Posterior cingulate gyrus (tissue), 11 donors: ENCODE results near the gene LRATD1.
"Not testable (repeated sequence)": the region's sequence is repeated elsewhere in the genome, so short reads cannot be mapped to it uniquely, and the experiment has no call there.

Experiments
- DNase-seq, 10 donors: peaks; one replicate each; pipeline versions ENCODE4 v3.0.0 to v3.0.0-alpha.2; 2020 to 2021; ENCODE audit warnings: mixed read lengths in 3 of 10
- intact Hi-C: fragments of 100-400 bp; cut with DNase I; formaldehyde crosslinking; loops from one replicate; pipeline ENCODE4 v1.15.1; 2023

LRATD1 gene, protein sequence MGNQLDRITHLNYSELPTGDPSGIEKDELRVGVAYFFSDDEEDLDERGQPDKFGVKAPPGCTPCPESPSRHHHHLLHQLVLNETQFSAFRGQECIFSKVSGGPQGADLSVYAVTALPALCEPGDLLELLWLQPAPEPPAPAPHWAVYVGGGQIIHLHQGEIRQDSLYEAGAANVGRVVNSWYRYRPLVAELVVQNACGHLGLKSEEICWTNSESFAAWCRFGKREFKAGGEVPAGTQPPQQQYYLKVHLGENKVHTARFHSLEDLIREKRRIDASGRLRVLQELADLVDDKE

DNA sequence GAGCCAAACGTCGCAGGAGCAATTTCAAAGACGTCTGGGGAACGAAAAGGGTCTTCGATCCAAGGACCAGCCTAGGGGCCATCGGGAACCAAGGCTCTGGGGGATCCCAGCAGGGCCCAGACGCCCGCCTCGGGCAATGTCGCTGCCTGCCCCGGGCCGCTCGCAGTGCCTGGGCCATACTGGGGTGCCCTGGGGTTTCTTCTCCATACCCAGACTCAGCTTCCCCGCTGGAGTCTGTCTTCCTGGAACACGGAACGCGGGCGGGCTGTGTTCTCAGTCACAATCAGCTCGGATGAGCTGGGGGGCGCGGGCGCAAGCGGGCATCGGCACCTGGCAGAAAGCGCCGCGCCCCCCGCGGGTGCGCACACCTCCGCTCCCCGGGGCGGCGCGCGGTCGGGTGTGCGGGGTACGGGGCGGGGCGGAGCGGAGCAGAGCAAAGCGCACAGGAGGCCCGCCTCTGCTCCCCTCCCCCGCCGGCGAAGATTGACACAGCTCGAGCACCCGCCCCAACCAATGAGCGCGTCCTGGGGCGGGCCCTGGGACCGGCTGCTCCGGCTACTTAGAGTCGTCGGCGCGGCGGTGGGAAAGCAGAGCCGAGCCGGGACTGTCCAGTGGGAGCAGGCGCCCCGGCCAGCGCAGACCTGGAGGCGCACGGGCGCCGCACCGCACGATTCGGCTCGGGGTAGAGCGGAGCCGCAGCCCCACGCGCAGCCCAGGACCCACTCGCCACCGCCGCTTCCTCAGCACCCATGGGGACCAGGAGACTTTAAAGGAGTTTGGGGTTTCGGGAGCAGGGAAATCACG is at the start of gene LRATD1:
Gene LRATD1, plus strand, starts transcription at position 585 of the 804 bp plus-strand sequence. CDS start 1,263 bp downstream, outside the sequence.
- peak; percentile 74 to 98 (median 90) for DNase-seq
- intact Hi-C loops, result loop anchor here (10.0 kb wide), 1 partner anchor 532 kb away; no protein-coding TSS in a partner anchor

DNA sequence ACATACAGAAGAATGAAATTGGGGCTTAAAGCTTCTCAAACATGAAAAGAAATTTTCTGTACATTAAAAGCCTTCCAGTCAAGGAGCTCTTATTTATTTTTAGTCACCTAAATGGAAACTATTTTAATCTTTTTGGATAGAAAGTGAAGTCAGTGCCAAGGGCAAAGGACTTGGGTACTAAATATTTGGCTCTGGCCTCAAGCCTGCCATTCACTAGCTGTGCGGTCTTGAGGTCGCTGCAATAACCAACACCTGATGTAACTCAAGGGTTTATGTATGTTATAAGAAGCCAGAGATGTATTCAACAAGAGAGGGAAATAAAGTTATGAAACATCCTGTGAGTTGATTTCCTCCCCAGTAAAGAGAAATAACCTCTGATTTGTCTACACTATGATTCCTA is 49.5 kb upstream of the LRATD1 start:
- no peak for DNase-seq
- intact Hi-C loops, result no loop called here

DNA sequence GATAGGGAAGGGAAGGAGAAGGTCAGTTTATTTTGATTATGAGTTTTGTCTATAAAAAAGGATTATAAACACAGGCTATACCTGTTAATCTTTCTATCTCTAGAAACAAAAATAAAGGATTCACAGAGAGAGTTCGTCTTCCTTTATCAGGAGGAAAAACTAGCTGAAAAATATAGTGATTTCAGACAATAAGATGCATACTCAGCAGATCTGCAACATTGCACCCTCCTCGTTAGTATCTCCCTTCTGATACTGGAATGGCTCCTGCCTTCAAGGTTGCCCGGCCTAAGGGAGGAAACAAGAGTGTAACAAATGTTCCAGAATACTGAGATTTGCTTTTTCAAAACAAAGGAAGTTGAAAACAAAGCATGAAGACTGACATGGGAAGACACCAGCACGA is 48.7 kb upstream of the LRATD1 start:
- intact Hi-C loops, result no loop called here
- DNase-seq, result no peak

DNA sequence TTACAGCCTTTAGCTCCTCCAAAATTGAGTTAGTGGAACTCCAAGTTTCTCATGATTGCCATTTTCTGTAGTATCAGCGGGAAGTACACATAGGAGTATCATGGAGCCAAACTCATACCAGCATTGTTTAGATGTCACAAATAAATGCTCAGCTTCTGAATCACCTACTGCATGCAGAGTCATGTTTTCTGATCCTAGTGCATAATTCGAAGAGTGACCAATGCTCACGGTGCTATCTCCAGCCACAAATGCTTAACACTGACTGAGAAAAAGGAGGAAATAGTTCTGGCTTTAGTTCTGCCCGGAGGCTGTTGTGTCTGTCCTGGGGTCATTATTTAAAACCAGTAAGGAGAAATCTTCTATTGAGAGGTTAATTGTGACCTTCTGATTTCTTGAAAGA is 45.4 kb upstream of the LRATD1 start:
- no peak for DNase-seq
- intact Hi-C loops, result no loop called here

DNA sequence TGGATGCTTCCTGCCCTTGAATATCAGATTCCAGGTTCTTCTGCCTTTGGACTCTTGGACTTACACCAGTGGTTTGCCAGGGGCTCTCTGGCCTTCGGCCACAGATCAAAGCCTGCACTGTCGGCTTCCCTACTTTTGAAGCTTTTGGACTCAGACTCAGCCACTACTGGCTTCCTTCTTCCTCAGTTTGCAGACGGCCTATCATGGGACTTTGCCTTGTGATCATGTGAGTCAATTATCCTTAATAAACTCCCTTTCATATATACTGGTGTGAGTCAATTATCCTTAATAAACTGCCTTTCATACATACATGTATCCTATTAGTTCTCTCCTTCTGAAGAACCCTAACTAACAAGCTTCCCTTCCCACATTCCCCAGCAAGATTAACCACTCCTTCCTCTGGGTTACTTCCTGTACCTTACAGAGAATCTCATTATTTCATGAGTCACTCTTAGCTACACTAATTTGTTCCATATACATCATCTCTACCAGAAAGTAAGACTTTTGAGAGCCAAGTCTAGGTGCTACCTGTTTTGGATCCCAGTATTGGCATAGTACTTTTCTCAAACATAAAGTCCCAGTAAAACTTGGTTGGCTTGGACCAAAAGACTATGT is 31.3 kb upstream of the LRATD1 start:
- DNase-seq, result no peak
- intact Hi-C loops, result no loop called here

DNA sequence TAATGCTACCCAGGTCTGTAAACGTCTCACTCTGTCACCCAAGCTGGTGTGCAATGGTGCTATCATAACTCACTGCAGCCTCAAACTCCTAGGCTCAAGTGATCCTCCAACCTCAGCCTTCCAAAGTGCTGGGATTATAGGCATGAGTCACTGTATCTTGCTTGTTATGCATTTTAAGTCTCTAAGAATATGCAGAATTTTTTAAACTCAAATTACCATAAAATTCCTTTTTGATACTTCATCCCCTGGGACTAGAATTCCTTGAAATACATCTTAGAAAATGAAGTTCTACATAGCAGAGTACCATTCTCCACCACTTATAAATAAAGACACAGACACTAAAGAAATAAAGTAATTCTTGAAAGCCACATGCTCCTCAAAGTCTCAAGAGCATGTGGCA is 30.2 kb upstream of the LRATD1 start:
- no peak for DNase-seq
- intact Hi-C loops, result no loop called here

DNA sequence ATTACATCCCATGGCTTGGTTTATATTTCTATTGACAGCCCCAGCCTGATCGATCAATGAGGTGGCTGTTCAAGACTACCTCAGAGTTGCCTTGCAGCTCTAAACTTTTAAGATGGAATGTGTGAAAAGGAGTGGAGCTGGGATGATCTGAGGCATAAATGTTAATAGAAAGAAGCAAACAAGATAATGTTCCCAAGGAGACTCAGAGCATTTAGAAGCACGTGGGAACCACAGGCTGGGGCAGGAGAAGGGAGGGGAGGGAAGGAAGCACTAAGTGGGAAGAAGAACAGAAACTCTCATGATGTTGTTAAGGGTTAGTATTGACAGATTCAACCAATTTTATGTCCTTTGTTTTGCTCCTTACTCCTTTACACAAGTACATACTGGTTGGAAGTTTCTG is 28.8 kb upstream of the LRATD1 start:
- DNase-seq, result no peak
- intact Hi-C loops, result no loop called here

DNA sequence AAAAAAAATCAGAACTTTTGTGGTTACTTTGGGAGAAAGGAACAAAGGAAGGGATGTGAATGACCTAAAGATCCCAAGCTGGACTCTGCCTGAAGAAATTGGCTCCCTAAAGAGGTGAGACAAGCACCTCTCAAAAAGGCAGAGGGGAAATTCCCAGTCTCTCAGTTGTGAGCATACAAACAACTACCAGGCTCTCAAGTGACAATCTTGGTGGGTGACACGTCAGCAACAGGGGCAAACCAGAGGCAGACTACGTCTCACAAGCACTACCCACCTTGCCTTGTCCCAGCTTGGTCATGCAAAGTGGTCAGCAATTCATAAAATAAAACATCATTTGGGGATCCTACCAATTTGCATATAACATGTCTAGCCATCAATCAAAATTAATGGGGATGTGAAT is 24.3 kb upstream of the LRATD1 start:
- no peak for DNase-seq
- intact Hi-C loops, result no loop called here

DNA sequence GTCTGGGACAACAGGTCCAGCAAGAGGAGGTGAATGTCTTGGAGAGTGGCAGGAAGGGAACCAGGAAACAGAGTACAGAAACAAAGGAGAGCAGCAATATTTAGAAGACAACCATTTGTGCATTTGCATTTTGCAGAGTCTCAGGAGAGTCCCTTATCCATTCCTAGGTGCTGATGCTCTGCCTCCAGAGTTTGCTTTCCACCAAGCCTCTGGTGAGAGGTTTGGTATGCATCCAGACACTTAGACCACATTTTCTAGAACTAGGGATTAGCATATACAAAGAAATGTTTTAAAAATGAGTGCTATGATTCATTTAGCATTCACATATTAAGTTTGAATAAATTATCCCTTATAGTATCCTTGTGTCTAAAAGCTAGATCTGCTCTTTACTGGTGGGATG is 18.5 kb upstream of the LRATD1 start:
- no peak for DNase-seq
- intact Hi-C loops, result no loop called here

DNA sequence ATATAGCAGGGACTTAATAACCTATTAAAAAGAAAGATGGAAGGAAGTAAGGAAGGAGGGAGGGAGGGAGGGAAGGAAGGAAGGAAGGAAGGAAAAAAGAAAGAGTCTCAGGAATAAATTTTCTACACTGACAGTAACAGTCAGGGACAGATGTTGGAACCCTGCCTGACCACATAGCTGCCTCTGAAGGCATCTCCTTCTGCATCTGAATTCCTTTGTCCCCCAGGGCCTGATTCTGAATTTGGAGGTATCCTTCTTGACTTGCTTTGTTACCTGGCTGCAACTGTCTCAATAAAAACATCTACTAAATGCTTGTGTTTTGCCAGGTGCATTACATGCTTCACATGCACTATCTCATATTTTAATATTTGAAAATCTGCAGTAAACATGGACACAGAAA is 17.4 kb upstream of the LRATD1 start:
- intact Hi-C loops, result no loop called here
- DNase-seq, result no peak

DNA sequence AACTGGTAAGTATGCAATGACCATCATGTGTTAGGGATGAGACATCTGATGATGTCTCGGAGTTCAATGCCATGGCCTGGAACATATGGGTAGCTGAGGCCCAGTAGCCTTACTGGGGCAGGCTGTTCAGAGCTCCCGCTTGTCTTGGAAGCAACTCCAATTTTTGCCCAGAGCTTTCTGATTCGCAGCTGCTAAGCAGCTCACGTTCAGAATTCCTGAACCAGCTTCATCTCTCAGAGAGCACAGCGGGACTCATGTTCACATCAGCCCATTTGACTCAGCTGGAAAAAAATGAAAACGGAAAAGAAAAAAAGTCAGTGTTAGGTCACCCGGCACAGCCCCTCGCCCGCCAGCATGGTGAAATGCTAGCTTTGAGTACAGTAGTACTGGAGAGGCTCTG is 16.8 kb upstream of the LRATD1 start:
- intact Hi-C loops, result no loop called here
- no peak for DNase-seq

DNA sequence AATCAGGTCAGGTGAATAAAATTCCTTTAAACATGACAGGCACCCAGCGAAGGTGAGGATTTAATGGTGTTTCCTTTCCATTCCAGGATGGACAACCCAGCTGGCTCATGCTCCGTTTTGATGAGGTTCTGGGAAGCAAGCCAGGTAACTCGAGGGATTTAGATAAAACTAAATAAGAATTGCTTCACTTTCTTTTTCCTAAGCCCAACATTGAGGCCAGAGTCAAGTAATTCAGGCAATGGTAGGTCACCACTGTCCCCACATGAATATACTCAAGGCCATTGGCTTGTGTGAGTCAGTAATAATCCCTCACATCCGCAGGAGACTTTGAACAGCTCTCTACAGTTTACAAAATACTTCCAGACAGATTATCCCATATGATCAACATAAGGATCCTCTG is 16.2 kb upstream of the LRATD1 start:
- intact Hi-C loops, result no loop called here
- no peak for DNase-seq

DNA sequence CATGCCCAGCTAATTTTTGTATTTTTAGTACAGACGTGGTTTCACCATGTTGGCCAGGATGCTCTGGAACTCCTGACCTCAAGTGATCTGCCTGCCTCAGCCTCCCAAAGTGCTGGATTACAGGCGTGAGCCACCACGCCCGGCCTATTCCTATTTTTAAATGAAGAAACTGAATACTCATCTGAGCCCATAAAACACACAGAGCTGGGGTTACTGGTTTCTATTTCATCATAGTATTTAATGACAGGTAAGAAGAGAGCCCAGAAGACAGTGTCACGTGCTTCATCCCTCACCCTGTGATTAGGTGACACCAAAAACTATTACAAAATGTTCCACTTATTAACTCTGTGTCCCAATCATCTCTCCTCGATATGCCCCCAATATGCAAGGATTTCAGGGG is 15.6 kb upstream of the LRATD1 start:
- DNase-seq, result no peak
- intact Hi-C loops, result no loop called here

DNA sequence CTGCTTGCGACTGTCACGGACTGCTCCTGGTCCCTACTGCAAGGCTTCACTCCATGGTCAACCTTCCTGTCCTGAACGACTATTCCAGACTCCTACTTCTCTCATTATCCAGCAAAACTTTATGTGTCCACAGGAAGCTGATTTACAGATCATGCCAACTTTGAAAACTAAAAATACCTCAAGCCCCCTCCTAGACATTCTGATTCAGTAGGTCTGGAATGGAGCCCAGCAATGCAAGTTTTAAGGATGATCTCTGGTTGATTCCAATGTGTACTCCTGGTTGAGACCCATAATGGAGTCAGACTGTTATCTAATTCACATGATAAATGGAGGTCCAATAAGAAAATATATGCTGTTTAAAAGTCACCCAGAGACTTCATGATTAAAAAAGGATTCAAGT is 13.1 kb upstream of the LRATD1 start:
- intact Hi-C loops, result no loop called here

DNA sequence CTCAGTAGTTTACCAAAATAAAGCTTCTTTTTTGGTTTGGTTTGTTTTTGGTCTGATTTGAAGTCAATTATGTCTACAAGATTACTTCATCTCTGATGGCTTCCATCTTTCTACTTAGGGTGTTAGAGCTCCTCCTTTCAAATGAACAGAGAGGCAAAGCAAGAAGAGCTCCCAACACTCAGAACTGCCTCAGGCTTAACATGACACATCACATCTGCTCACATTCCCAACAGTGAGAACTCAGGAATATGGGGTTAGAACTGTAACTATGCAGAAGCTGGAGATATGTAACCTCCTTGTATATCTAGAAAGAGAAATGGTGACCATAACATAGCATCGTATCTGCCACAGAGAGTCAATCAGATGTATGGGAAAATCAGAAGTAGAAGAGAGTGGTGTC is 11.4 kb upstream of the LRATD1 start:
- no peak for DNase-seq
- intact Hi-C loops, result no loop called here

More for the DNA sequence above, 13.1 kb upstream of the LRATD1 start:
- DNase-seq, result no peak

DNA sequence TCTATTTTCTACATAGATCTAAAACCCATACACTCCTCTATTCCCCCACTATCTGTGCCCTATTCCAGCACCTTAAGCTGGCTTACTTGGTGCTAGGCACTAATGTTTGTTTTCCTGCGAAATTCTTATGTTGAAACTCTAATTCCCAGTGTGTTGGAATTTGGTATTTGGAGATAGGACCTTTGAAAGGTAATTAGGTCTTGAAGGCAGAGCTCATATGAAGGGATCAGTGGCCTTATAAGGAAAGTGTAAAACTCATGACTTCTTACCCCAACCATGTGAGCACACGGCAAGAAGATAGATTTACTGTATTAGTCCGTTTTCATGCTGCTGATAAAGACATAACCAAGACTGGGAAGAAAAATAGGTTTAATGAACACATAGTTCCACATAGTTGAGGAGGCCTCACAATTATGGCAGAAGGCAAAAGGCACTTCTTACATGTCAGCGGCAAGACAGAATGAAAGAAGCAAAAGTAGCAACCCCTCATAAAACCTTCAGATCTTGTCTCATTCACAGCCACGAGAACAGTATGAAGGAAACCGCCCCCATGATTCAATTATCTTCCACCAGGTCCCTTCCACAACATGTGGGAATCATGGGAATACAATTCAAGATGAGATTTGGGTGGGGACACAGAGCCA is 10.5 kb upstream of the LRATD1 start:
- intact Hi-C loops, result no loop called here
- DNase-seq, result no peak

DNA sequence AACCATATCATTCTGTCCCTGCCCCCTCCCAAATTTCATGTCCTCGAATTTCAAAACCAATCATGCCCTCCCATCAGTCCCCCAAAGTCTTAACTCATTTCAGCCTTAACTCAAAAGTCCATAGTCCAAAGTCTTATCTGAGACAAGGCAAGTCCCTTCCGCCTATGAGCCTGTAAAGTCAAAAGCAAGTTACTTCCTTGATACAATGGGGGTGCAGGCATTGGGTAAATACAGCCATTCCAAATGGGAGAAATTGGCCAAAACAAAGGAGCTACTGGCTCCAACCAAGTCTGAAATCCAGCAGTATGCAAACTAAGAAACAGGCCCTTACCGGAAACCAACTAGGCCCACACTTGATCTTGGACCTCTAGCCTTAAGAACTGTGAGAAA is 10.0 kb upstream of the LRATD1 start:
- DNase-seq, intact Hi-C loops: not testable (repeated sequence)

DNA sequence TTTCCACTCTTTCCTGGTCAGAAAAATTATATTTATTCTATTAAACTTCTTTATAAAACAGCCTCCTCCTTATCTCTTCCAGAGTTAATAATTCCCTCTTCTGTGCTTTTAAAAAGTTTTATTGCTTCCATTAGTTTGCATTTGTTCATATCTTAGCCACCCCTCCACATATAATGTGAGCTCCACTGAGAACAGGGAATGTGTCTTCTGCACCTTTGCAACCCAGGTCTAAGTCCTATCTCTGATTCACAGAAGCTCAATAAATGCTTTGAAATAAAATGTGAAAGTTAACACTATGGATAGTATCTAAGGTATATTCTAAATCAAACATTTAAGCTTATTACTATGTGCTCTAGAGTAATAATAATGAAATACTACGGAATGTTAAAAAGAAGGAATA is 9.3 kb upstream of the LRATD1 start:
- intact Hi-C loops, result no loop called here

DNA sequence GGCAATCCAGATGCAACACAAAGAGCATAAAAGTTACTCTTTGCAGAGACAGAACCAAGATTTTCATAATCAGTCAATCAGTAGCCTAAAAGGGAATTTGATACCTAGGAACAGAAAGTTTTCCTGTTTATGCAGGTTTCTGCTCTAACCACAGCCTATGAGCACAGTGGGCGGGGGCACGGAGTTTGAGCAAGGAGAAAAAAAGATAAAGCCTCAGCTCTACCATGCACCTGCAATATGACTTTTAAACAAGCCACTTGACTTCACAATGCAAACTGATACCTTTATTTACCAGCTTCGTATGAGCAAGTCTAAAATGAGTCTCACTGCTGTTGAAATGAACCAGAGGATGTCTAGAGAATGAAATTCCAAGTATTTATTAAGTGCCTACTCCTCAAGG is 5.6 kb upstream of the LRATD1 start:
- intact Hi-C loops, result no loop called here
- no peak for DNase-seq

More for the DNA sequence above, 9.3 kb upstream of the LRATD1 start:
- no peak for DNase-seq

DNA sequence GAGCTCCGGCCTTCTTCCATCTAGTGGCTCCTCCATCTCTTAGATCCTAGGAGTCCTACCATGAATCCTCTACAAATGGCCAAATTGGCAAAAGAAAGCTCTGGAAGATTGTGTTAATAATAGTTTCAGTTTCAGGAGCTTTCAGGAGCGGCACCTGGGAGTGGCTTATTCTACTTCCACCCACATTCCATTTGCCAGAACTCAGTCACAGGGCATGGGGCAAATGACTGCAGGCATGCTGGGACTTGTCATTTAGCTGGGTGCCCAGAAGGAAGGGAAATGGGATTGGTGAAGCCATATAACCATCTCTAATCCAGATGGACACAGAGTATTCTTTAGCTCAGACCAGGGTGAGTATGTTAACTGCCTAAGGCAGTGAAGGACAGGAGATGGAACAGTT is 3.6 kb upstream of the LRATD1 start:
- intact Hi-C loops, result no loop called here

DNA sequence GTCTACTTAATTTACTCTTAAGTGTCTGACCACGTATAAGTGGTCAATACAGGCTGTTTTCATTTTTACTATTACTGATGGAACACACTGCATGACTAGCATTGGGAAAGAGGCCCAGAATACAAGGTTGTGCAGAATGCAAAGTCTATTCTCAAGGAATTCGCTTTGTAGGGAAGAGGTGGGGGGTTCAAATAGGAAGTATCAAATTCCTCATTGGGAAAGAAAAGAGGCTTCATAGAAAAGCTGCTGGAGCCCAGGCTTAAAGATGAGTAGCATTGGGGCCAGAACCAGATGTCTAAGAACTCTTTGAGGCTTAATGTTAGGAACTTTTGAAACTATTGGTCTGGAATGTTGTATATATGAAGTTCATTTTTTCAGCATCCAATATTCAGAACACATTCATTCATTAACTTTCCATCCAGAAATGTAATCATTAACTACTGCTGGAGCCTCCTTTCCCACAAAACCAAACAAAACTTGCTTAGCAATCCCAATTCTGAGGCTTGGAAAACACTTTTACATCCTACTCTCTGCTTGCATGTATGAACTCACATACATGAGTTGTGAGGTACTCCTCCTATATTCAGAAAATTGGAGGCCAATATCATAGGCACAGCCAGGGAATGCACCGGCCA is 994 bp upstream of the LRATD1 start:
- DNase-seq, result no peak
- intact Hi-C loops, result loop anchor here (10.0 kb wide), 1 partner anchor 533 kb away; no protein-coding TSS in a partner anchor

More for the DNA sequence above, 3.6 kb upstream of the LRATD1 start:
- DNase-seq, result no peak
